Mucosa of gallbladder (tissue), 1 donor: ENCODE results near the gene GLI3. TPM values are rescaled to one million over a fixed set of nuclear protein-coding genes. Genes with fewer than 3 reads are reported as not detected.

ENCODE experiments used
- DNase-seq: peaks from one replicate; pipeline ENCODE4 v3.0.0-alpha.2; 2020; ENCODE audit warnings: low spot score
- total RNA-seq: library from RNA; stranded (reverse); gene quantifications from one replicate; pipeline ENCODE4 v1.2.1, GENCODE V29; 2021
- donor health status: DM: no; HTN: no; CAD: no.

The GLI3 gene
- total RNA-seq, 1 donor from 2014 or later = 9.8 TPM

DNA sequence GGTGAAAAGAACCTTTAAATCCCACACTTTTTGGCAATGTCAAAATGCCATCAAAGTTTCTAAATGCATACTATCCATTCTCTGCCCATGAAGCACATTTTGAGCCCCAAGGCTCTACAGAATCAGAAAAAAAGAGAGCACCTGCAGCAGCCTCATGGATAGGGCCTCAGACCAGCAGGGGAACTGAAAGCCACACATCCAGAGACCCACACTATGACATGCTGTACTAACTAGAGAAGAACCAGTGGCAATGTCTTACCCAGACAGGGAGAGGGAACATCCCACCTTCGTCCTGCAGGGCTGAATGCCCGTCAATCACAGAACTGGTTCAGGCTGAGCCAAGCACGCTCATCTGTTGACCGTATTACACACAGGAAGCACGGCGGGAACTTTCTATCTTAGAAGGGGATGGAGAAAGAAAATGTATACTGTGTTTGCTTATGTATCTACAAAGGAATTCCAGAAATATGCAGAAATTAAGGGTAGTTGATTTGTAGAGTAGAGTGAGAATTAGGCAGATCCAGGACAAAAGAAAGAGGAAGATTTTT lies 237.2 kb downstream of the GLI3 start:
- DNase-seq = no peak

DNA sequence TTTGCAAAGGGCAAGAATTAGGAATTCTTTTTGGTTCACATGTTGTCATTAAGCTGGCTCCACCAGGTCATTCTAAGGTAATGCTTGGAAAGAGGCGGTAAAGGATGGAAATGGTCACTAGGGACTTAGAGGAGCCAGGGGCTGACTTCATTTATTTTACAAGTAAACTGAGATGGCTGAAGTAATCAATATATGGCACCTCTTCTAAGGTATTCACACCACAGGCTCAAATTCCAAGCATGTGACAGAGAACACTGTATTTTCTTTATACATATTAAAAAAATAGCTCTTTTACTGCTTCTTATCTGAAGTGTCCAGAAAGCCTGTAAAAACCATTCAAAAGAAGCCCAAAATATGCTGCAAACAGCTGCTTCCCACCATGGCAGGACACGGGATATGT lies 239.0 kb downstream of the GLI3 start:
- no peak for DNase-seq

GRCh38 chr7:41997151-41997550 lies 239.9 kb downstream of the GLI3 start:
- DNase-seq = no peak

GRCh38 chr7:41996381-41997035 lies 240.5 kb downstream of the GLI3 start:
- DNase-seq = no peak

DNA sequence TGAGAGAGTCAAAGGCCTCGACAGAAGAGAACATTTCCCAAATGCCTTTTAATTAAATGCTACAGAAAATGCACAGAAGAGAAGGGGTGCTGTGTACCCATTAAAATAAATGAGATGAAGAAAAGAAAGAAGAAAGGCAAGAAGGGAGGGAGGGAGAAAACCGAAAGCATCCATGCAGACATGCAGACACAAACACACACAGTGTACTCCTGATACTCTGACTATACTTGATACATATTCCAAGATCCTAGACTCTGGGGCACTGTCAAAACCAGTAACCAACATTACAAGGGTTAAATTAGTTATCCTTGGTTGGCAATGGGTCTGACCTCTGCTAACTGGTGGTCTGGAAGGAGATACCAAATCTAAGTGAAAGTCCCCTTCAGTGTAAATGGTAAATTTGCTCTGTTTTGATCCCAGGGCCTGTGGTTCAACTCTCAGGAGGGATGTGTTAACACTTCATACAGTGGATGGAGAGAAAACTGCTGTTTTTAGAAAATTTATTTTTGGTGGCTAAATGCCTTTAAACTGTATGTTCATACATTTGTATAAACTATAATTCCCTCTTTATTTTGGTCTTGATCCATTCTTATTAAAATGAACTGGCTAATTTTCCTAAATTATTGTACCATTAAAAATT lies 241.3 kb downstream of the GLI3 start:
- DNase-seq = no peak

GRCh38 chr7:41994746-41995110 lies 242.3 kb downstream of the GLI3 start:
- DNase-seq = no peak

- DNase-seq = no peak
Measured at GRCh38 chr7:41994036-41994745, 242.8 kb downstream of the GLI3 start.

DNA sequence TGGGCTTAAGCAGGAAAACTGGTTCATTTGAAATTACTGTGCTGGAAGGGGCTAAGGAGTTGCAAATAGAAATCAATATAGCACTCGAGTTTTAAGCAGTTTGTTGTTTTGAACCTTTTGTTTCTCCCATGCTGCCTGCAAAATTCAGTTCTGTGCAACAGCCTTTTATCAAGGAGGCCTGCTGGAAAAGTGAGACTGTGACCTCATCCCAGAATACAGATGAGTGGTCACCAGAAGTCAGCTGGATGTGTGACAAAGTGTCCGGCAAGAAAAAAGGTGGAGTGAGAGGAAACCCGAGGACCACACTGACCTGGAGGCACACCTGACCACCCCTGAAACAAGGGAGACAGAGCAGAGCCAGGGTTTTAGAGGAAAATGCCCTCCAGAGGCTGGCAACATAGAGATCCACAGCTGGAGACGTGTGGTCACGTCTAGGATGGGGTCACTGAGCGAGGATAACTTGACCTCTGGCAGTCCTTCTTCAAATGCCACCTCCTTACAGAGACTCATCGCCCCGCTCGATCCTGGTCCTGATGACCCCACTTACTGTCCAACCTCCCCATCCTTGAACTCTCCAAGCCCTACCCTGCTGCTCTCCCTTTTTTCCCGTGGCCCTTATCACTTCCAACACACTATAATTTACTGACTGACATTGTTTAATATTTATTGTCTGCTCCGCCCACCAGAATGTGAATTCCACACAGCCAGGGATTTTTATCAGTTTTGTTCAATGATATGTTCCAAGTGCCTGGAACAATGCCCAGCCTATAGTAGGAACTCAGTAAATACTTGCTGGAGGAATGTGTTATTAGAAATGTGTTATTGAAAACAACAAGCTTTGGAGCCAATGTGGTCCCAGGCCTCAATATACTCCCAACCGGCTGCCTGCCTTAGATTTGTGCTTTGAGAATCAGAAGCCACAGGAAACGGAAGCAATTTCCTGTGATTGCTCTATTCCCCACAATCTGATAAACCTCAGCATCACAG lies 243.8 kb downstream of the GLI3 start:
- DNase-seq = no peak

DNA sequence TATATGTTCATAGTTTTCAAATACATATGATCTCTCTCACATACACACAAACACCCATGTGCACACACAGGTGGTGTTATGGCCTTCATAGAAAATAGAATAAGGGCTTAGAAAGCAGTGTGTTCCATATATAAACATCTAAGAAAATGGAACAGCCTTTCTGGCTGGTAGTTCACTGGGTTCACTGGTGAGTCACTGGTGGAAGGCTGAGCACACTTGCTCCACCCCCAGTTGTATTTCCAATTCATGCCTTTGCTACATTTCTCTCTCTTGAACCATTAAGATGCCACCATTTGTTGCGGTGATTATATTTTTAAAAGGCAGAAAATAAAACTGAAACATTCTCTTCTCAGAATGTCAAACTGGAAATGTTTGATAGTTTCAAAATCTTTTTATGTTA lies 252.1 kb downstream of the GLI3 start:
- DNase-seq = no peak

DNA sequence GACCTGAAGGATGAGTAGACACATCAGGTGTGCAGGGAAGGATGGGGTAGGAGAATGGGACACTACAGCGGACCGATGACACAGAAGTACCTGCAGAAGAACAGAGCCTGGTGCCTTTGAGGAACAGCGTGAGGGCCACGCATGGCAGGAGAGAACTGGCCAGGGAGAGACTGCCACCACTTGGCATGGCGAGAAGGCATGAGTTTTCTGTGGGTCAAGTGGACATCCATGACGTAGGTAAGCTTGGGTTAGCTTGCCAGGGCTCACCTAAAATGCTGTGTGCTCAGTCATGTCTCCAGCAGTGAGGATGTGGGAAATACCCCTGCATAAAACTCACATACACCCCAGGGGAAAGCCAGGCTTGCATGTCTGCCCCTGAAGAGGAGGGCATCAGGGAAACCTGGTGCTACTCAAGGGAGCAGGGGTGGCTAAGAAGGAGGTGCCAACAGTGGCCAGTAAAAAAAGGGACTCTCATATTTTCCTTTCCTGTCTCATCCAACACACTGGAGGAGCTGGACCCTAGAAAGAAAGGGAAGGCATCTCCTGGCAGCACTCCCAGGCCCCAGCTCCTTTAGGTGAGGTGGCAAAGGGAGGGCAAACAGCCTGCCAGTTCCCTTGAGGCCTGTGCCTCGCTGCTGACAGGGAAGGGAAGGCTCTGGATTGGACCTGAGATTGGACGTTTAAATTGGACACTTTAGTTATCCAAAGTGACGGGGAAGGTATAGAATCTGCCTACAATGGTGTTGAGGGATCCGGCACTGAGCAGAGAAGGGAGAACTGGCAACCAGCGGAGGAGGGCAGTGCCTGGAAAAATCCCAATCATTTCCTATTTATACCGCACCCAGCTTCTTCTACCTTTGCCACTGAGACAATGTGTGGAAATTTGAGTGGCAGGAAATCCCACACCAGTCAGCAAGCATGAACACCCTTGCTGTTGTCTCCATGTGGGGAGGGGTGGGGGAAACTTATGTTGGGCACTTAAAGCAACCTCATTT lies 255.7 kb downstream of the GLI3 start:
- DNase-seq = no peak

- DNase-seq = peak; percentile 25
Measured at GRCh38 chr7:41979834-41980307, 257.1 kb downstream of the GLI3 start.

- DNase-seq = no peak
Measured at GRCh38 chr7:41978858-41979257, 258.2 kb downstream of the GLI3 start.

DNA sequence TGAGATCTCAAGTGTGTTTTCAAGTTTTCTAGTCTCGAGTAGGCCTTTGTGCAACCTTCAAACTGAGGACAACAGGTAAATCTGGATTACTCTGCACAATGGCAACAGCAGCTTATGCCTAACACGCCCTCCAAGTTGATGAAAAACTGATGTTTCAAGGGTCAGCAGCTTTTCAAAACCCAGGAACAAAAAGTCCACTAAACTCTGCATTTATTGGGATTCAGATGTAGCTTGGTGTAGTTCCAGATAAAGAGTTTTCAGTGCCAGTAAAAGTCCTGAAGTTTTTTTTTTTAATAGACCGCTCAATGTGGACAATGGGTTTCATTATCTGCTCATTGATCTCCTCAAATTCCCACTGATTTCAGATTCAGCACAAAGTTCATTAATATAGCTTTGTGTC lies 259.3 kb downstream of the GLI3 start:
- no peak for DNase-seq

- DNase-seq = no peak
Measured at GRCh38 chr7:41977151-41977651, 259.8 kb downstream of the GLI3 start.

DNA sequence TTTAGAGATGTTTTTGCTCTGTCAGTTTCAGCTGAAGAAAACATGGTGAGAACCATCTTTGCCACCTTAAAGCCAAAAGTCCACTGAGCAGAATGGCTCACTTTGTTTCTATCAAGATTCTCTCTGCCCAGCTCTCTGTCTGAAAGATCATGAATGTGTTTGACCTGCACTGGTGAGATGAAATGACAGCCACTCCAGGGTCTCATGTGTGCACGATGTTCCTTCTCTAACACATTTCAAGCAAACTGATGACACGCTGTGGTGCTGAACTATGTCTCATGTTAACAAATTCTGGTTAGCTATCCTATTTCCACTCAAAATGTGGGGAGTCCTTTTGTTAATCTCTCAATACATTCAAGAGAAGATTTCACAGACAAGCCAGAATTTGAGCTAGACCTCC lies 260.6 kb downstream of the GLI3 start:
- no peak for DNase-seq

DNA sequence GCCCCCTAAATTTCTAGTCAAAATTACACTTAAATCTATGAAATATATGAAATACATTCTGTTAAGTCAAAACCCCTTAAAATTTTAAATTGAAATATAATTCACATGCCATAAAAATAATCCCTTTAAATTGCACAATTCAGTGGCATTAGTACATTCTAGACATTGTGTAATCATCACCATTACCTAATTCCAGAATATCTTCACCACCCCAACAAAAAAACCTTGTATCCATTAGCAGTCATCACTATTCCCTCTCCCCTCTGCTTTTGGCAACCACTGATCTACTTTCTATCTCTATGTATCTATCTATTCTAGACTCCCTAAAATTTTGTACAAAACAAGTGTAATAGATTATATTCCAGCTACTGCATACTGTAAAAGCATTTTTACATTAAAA lies 261.2 kb downstream of the GLI3 start:
- DNase-seq = no peak

GRCh38 chr7:41974870-41975557 lies 262.0 kb downstream of the GLI3 start:
- no peak for DNase-seq

DNA sequence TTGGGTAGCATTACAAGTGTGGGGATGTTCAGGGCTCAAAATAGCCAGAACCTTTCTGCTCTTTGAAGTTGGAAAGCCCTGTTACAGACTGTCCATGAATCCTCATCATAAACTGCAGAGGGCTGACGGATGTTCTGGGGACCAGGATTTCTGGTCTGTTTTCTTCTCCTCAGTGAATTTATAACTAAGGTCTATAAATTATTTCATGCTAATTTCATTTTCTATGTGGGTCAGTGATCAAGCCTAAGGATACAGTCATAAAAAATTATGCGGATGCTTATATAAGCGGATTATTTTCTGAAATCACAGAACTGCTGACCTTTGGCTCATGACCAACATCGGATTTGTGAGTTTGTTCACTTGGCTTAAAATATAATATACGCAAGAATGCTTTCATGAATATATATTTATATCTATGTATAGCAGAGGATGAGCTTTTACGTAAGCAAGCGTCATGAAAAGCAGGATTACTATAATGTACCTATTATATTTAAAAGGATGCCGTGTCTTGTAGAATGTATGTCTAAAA lies 263.7 kb downstream of the GLI3 start:
- DNase-seq = no peak

DNA sequence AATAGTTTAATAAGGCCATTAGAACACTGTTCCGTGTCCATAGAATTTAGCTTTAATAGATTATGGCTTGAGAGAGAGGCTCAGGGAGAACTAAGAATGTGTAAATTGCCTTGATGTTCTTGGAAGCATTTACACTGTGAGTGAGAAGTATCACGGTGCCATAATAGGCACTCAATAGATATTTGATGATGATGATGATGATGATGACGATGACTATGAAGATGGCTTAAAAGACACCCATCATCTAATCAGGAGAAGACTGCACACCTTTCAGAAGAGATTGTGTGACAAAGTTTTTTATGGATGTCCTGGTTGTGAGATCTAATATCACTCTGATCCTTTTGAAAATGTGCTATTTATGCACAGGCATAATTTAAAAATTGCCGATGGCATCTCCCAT lies 264.2 kb downstream of the GLI3 start:
- DNase-seq = no peak
